Left forelimb (tissue), 1 donor: ENCODE measurements around the gene DCAF7.

Experiments
- DNase-seq: peaks from one replicate; pipeline ENCODE4 v3.0.0-alpha.2; 2018; ENCODE audit warnings: low spot score

The DCAF7 gene

GRCh38 chr17:63525190-63525946 lies 24.9 kb upstream of the DCAF7 start:
- no peak for DNase-seq

- DNase-seq = no peak
Observed at GRCh38 chr17:63526861-63527260, 23.4 kb upstream of the DCAF7 start.

GRCh38 chr17:63528183-63528582 lies 22.1 kb upstream of the DCAF7 start:
- no peak for DNase-seq

- no peak for DNase-seq
Observed at GRCh38 chr17:63529711-63530556, 20.3 kb upstream of the DCAF7 start.

- no peak for DNase-seq
Observed at GRCh38 chr17:63530557-63531021, 19.7 kb upstream of the DCAF7 start.

GRCh38 chr17:63531022-63531965 lies 19.0 kb upstream of the DCAF7 start:
- no peak for DNase-seq

GRCh38 chr17:63533433-63534077 lies 16.7 kb upstream of the DCAF7 start:
- no peak for DNase-seq

GRCh38 chr17:63534078-63534570 lies 16.2 kb upstream of the DCAF7 start:
- no peak for DNase-seq

- DNase-seq = no peak
Observed at GRCh38 chr17:63534816-63535455, 15.3 kb upstream of the DCAF7 start.

- no peak for DNase-seq
Observed at GRCh38 chr17:63535640-63536039, 14.6 kb upstream of the DCAF7 start.

- DNase-seq = no peak
Observed at GRCh38 chr17:63537001-63537400, 13.3 kb upstream of the DCAF7 start.

GRCh38 chr17:63537991-63538692 lies 12.1 kb upstream of the DCAF7 start:
- DNase-seq = no peak

GRCh38 chr17:63538693-63539595 lies 11.3 kb upstream of the DCAF7 start:
- no peak for DNase-seq

GRCh38 chr17:63540590-63540989 lies 9.7 kb upstream of the DCAF7 start:
- DNase-seq = no peak

- no peak for DNase-seq
Observed at GRCh38 chr17:63542218-63542545, 8.1 kb upstream of the DCAF7 start.

GRCh38 chr17:63542942-63543821 lies 7.1 kb upstream of the DCAF7 start:
- DNase-seq = no peak

- no peak for DNase-seq
Observed at GRCh38 chr17:63543822-63544420, 6.4 kb upstream of the DCAF7 start.
